Mesodermal cell (in vitro differentiated cells): ENCODE results near the gene DYSF.

Experiments
- H3K27ac ChIP-seq: 2 replicates; pipeline ENCODE4 v1.7.0; 2013; ENCODE audit warnings: mild to moderate bottlenecking, low read depth, low read length, moderate library complexity; ENCODE audit not compliant: severe bottlenecking
- H3K36me3 ChIP-seq: 2 replicates; pipeline ENCODE4 v1.7.1; 2013; ENCODE audit warnings: mild to moderate bottlenecking, low read length, moderate library complexity; ENCODE audit not compliant: control insufficient read depth, insufficient read depth
- H3K4me1 ChIP-seq: one replicate; pipeline ENCODE4 v1.7.1; 2013; ENCODE audit warnings: mild to moderate bottlenecking, low read length; ENCODE audit not compliant: insufficient read depth, control insufficient read depth, poor library complexity, severe bottlenecking
- H3K4me3 ChIP-seq: 2 replicates; pipeline ENCODE4 v1.7.0; 2013; ENCODE audit warnings: low read length, control low read depth, mild to moderate bottlenecking; ENCODE audit not compliant: insufficient read depth, poor library complexity, severe bottlenecking; ENCODE audit errors: extremely low read depth
- H3K9me3 ChIP-seq: 2 replicates; pipeline ENCODE4 v1.7.1; 2013; ENCODE audit warnings: mild to moderate bottlenecking, low read length, moderate library complexity; ENCODE audit not compliant: control insufficient read depth
- WGBS, 2 experiments: methylation state at CpG; one replicate each; pipeline ENCODE4 v1.1.5; 2013; ENCODE audit warnings: missing lambda C conversion rate in 2 of 2; ENCODE audit not compliant: insufficient coverage in 2 of 2; 5-methylcytosine and 5-hydroxymethylcytosine counted together

The DYSF gene

GRCh38 chr2:71702971-71703898 lies 249.9 kb downstream of the DYSF start:
- peaks cover 7% of the 10 kb centered on the region for H3K4me1 ChIP-seq
- H3K27ac ChIP-seq: no peak overlapping the region
- H3K4me3 ChIP-seq: no peak overlapping the region
- H3K36me3 ChIP-seq: no peaks in the 10 kb centered on the region
- 88 to 92% methylated on average over 10 to 11 of the region's 13 CpGs for WGBS, 2 experiments
- no peaks in the 10 kb centered on the region for H3K9me3 ChIP-seq

GRCh38 chr2:71704131-71704561 lies 250.8 kb downstream of the DYSF start:
- H3K27ac ChIP-seq: no peak overlapping the region
- H3K4me3 ChIP-seq: no peak overlapping the region
- 85 to 86% methylated on average over 5 to 6 of the region's 9 CpGs for WGBS, 2 experiments
- H3K36me3 ChIP-seq: no peaks in the 10 kb centered on the region
- H3K9me3 ChIP-seq: no peaks in the 10 kb centered on the region
- H3K4me1 ChIP-seq: peaks cover 7% of the 10 kb centered on the region

- peaks cover 7% of the 10 kb centered on the region for H3K4me1 ChIP-seq
- H3K27ac ChIP-seq: no peak overlapping the region
- 68 to 79% methylated on average over 4 to 5 of the region's 5 CpGs for WGBS, 2 experiments
- H3K36me3 ChIP-seq: no peaks in the 10 kb centered on the region
- no peaks in the 10 kb centered on the region for H3K9me3 ChIP-seq
- no peak overlapping the region for H3K4me3 ChIP-seq
Measured at GRCh38 chr2:71704688-71705087, 251.3 kb downstream of the DYSF start.

GRCh38 chr2:71705171-71705960 lies 252.0 kb downstream of the DYSF start:
- no peaks in the 10 kb centered on the region for H3K9me3 ChIP-seq
- H3K27ac ChIP-seq: no peak overlapping the region
- H3K4me1 ChIP-seq: peaks cover 7% of the 10 kb centered on the region
- 89 to 94% methylated on average over 14 to 15 of the region's 19 CpGs for WGBS, 2 experiments
- no peaks in the 10 kb centered on the region for H3K36me3 ChIP-seq
- H3K4me3 ChIP-seq: no peak overlapping the region

DNA sequence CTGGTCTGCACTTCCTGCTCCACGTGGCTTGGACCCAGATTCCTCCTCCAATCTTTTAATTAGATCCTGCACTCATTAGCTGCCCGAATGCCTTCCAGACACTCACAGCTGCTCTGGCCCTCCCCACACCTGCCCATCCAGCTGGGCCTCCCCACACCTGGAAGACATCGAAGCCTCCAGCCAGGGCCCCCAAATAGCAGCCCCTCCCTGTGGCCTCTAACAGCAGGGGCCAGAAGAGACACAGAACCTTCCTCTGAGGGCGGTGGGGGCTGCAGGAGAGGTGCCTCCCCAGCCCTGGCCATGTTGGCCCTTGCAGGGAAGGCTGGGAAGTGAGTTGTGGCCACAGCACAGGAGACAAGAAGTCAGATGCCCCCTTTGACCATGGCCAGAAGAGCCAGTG lies 252.8 kb downstream of the DYSF start:
- WGBS, 2 experiments: 72 to 87% methylated on average over 3 to 4 of the region's 4 CpGs
- Histone ChIP-seq H3K36me3 (no peaks in the 10 kb centered on the region), H3K9me3 (no peaks in the 10 kb centered on the region), H3K4me1 (peaks cover 2% of the 10 kb centered on the region), H3K27ac (no peak overlapping the region), H3K4me3 (no peak overlapping the region)

DNA sequence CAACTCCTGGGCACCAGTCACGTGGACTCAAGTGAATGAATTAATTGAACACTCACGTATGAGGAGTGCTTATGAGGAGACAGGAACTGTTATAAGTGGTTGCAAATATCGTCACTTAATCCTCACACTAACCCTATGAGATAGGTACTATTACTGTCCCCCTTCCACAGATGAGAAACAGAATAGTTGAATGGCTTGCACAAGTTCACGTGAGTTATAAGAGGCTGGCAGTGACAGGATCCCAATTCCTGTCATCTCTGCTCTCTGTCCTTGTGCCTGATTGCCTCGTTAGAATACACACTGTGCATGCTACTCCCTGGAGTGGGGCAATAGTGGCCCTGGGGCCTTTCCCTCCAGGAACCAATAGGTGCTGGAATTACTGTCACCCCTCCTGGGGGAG lies 253.5 kb downstream of the DYSF start:
- Histone ChIP-seq H3K4me1 (no peaks in the 10 kb centered on the region), H3K9me3 (no peaks in the 10 kb centered on the region), H3K36me3 (no peaks in the 10 kb centered on the region), H3K4me3 (no peak overlapping the region), H3K27ac (no peak overlapping the region)
- WGBS, 2 experiments: 92 to 100% methylated on average over 1 to 2 of the region's 5 CpGs

- Histone ChIP-seq H3K27ac (no peak overlapping the region), H3K36me3 (no peaks in the 10 kb centered on the region), H3K9me3 (no peaks in the 10 kb centered on the region), H3K4me3 (no peak overlapping the region), H3K4me1 (peaks cover 5% of the 10 kb centered on the region)
- 83 to 94% methylated on average over 8 to 10 of the region's 10 CpGs for WGBS, 2 experiments
Measured at GRCh38 chr2:71710367-71711132, 257.2 kb downstream of the DYSF start.

GRCh38 chr2:71711133-71711855 lies 257.9 kb downstream of the DYSF start:
- WGBS, 2 experiments: 81 to 83% methylated on average over 5 to 6 of the region's 8 CpGs
- Histone ChIP-seq H3K9me3 (no peaks in the 10 kb centered on the region), H3K36me3 (no peaks in the 10 kb centered on the region), H3K27ac (no peak overlapping the region), H3K4me3 (no peak overlapping the region), H3K4me1 (peaks cover 5% of the 10 kb centered on the region)

- 68 to 90% methylated on average over 6 to 8 of the region's 8 CpGs for WGBS, 2 experiments
- Histone ChIP-seq H3K27ac (no peak overlapping the region), H3K36me3 (no peaks in the 10 kb centered on the region), H3K9me3 (no peaks in the 10 kb centered on the region), H3K4me3 (no peak overlapping the region), H3K4me1 (peaks cover 5% of the 10 kb centered on the region)
Measured at GRCh38 chr2:71712158-71712818, 258.9 kb downstream of the DYSF start.
